PFSK-1 (cell line): Measurements from ENCODE around the gene TMEM117.

Source experiments
- FOXP2 ChIP-seq: optimal IDR thresholded peaks from 2 replicates; pipeline ENCODE3; 2011; ENCODE audit warnings: borderline replicate concordance, control low read depth, inconsistent platforms; ENCODE audit not compliant: insufficient read depth; ENCODE audit errors: extremely low read length, extremely low read depth
- POLR2AphosphoS5 ChIP-seq: IDR thresholded peaks from 2 replicates; pipeline ENCODE4 v1.6.1; 2012; ENCODE audit warnings: low read depth, mild to moderate bottlenecking, control low read depth, low read length, moderate library complexity
- REST ChIP-seq, 2 experiments: IDR thresholded peaks; 2 replicates each; pipeline versions ENCODE4 v1.6.1 to v1.8.0; 2011 to 2012; ENCODE audit warnings: low read depth in 2 of 2, low read length in 2 of 2, control low read depth in 1 of 2, inconsistent platforms in 1 of 2, mild to moderate bottlenecking in 1 of 2, moderate library complexity in 1 of 2; ENCODE audit not compliant: insufficient read depth in 1 of 2
- SIN3A ChIP-seq: IDR thresholded peaks from 2 replicates; pipeline ENCODE4 v1.6.1; 2012; ENCODE audit warnings: mild to moderate bottlenecking, low read length, moderate library complexity, borderline replicate concordance; ENCODE audit not compliant: insufficient read depth

GRCh38 chr12:44038411-44038810, 202.5 kb downstream of the TMEM117 start:
- TF ChIP-seq REST (IDR thresholded peaks at IDR 0.05; ENCODE audit: insufficient read depth in 1 of 2, low read depth in 2 of 2, low read length in 2 of 2) (no peak), POLR2AphosphoS5 (no peak), FOXP2 (no peak), SIN3A (no peak)
